ENCODE measurements around the gene ACBD4. TPM values are rescaled to one million over a fixed set of nuclear protein-coding genes. Genes with fewer than 3 reads are reported as not detected.
A peak's percentile ranks its signal among the peaks of the same experiment; 100 is the strongest.

The ACBD4 gene
- total RNA-seq, 1 donor from 2014 or later = 12.5 TPM

GRCh38 chr17:45098081-45098868 is 37.2 kb upstream of the ACBD4 start:
- intact Hi-C loops (cut with micrococcal nuclease) = no loop called here
- no peaks in the 10 kb centered on the region for H3K9me3 Mint-ChIP-seq
- H3K27ac Mint-ChIP-seq = no peak overlapping the region
- H3K36me3 Mint-ChIP-seq (ENCODE audit: low read depth) = peaks cover 41% of the 10 kb centered on the region
- H3K4me3 Mint-ChIP-seq = no peak overlapping the region
- no peaks in the 10 kb centered on the region for H3K4me1 Mint-ChIP-seq (ENCODE audit: low read depth)
- H3K27me3 Mint-ChIP-seq (ENCODE audit: insufficient read depth) = no peaks in the 10 kb centered on the region
- DNase-seq (ENCODE audit: low spot score) = no peak

GRCh38 chr17:45098869-45099616 is 36.4 kb upstream of the ACBD4 start:
- Mint-ChIP-seq H3K4me3 (no peak overlapping the region), H3K9me3 (no peaks in the 10 kb centered on the region), H3K27ac (no peak overlapping the region), H3K4me1 (ENCODE audit: low read depth) (no peaks in the 10 kb centered on the region), H3K27me3 (ENCODE audit: insufficient read depth) (no peaks in the 10 kb centered on the region), H3K36me3 (ENCODE audit: low read depth) (peaks cover 41% of the 10 kb centered on the region)
- intact Hi-C loops (cut with micrococcal nuclease) = loop anchor here (1.0 kb wide), 1 partner anchor 179 kb away; no protein-coding TSS in a partner anchor
- DNase-seq (ENCODE audit: low spot score) = peak; percentile 58

- Mint-ChIP-seq H3K27me3 (ENCODE audit: insufficient read depth) (no peaks in the 10 kb centered on the region), H3K27ac (no peak overlapping the region), H3K9me3 (no peaks in the 10 kb centered on the region), H3K4me1 (ENCODE audit: low read depth) (no peaks in the 10 kb centered on the region), H3K4me3 (no peak overlapping the region), H3K36me3 (ENCODE audit: low read depth) (peaks cover 35% of the 10 kb centered on the region)
- intact Hi-C loops (cut with micrococcal nuclease) = no loop called here
- DNase-seq (ENCODE audit: low spot score) = no peak
Measured at GRCh38 chr17:45101546-45101882, 34.0 kb upstream of the ACBD4 start.

GRCh38 chr17:45101883-45102811 is 33.3 kb upstream of the ACBD4 start:
- H3K36me3 Mint-ChIP-seq (ENCODE audit: low read depth) = peaks cover 33% of the 10 kb centered on the region
- H3K9me3 Mint-ChIP-seq = no peaks in the 10 kb centered on the region
- intact Hi-C loops (cut with micrococcal nuclease) = no loop called here
- no peaks in the 10 kb centered on the region for H3K27me3 Mint-ChIP-seq (ENCODE audit: insufficient read depth)
- no peak for DNase-seq (ENCODE audit: low spot score)
- no peaks in the 10 kb centered on the region for H3K4me1 Mint-ChIP-seq (ENCODE audit: low read depth)
- H3K27ac Mint-ChIP-seq = no peak overlapping the region
- H3K4me3 Mint-ChIP-seq = no peak overlapping the region

GRCh38 chr17:45102856-45103255 is 32.6 kb upstream of the ACBD4 start:
- Mint-ChIP-seq H3K27ac (no peak overlapping the region), H3K27me3 (ENCODE audit: insufficient read depth) (no peaks in the 10 kb centered on the region), H3K36me3 (ENCODE audit: low read depth) (peaks cover 32% of the 10 kb centered on the region), H3K4me3 (no peak overlapping the region), H3K4me1 (ENCODE audit: low read depth) (no peaks in the 10 kb centered on the region), H3K9me3 (no peaks in the 10 kb centered on the region)
- no peak for DNase-seq (ENCODE audit: low spot score)
- intact Hi-C loops (cut with micrococcal nuclease) = no loop called here

GRCh38 chr17:45103269-45103795 is 32.2 kb upstream of the ACBD4 start:
- no peak for DNase-seq (ENCODE audit: low spot score)
- no peak overlapping the region for H3K4me3 Mint-ChIP-seq
- H3K36me3 Mint-ChIP-seq (ENCODE audit: low read depth) = peaks cover 31% of the 10 kb centered on the region
- no peak overlapping the region for H3K27ac Mint-ChIP-seq
- intact Hi-C loops (cut with micrococcal nuclease) = no loop called here
- no peaks in the 10 kb centered on the region for H3K9me3 Mint-ChIP-seq
- no peaks in the 10 kb centered on the region for H3K4me1 Mint-ChIP-seq (ENCODE audit: low read depth)
- H3K27me3 Mint-ChIP-seq (ENCODE audit: insufficient read depth) = no peaks in the 10 kb centered on the region

GRCh38 chr17:45104029-45104428 is 31.5 kb upstream of the ACBD4 start:
- Mint-ChIP-seq H3K36me3 (ENCODE audit: low read depth) (peaks cover 28% of the 10 kb centered on the region), H3K4me1 (ENCODE audit: low read depth) (no peaks in the 10 kb centered on the region), H3K9me3 (no peaks in the 10 kb centered on the region), H3K4me3 (no peak overlapping the region), H3K27me3 (ENCODE audit: insufficient read depth) (no peaks in the 10 kb centered on the region), H3K27ac (no peak overlapping the region)
- DNase-seq (ENCODE audit: low spot score) = no peak
- intact Hi-C loops (cut with micrococcal nuclease) = no loop called here

GRCh38 chr17:45104497-45104896 is 31.0 kb upstream of the ACBD4 start:
- Mint-ChIP-seq H3K4me1 (ENCODE audit: low read depth) (no peaks in the 10 kb centered on the region), H3K27me3 (ENCODE audit: insufficient read depth) (no peaks in the 10 kb centered on the region), H3K27ac (no peak overlapping the region), H3K9me3 (no peaks in the 10 kb centered on the region), H3K36me3 (ENCODE audit: low read depth) (peaks cover 25% of the 10 kb centered on the region), H3K4me3 (no peak overlapping the region)
- intact Hi-C loops (cut with micrococcal nuclease) = no loop called here
- DNase-seq (ENCODE audit: low spot score) = no peak

GRCh38 chr17:45104907-45105624 is 30.4 kb upstream of the ACBD4 start:
- Mint-ChIP-seq H3K36me3 (ENCODE audit: low read depth) (peaks cover 25% of the 10 kb centered on the region), H3K4me1 (ENCODE audit: low read depth) (no peaks in the 10 kb centered on the region)
- intact Hi-C loops (cut with micrococcal nuclease) = no loop called here

GRCh38 chr17:45106096-45106495 is 29.4 kb upstream of the ACBD4 start:
- DNase-seq (ENCODE audit: low spot score) = no peak
- H3K27ac Mint-ChIP-seq = no peak overlapping the region
- H3K36me3 Mint-ChIP-seq (ENCODE audit: low read depth) = peaks cover 25% of the 10 kb centered on the region
- no peak overlapping the region for H3K4me3 Mint-ChIP-seq
- H3K27me3 Mint-ChIP-seq (ENCODE audit: insufficient read depth) = no peaks in the 10 kb centered on the region
- intact Hi-C loops (cut with micrococcal nuclease) = no loop called here
- H3K9me3 Mint-ChIP-seq = no peaks in the 10 kb centered on the region
- H3K4me1 Mint-ChIP-seq (ENCODE audit: low read depth) = no peaks in the 10 kb centered on the region

More at GRCh38 chr17:45104907-45105624, 30.4 kb upstream of the ACBD4 start:
- DNase-seq (ENCODE audit: low spot score) = no peak
- Mint-ChIP-seq H3K27ac (no peak overlapping the region), H3K4me3 (no peak overlapping the region), H3K27me3 (ENCODE audit: insufficient read depth) (no peaks in the 10 kb centered on the region), H3K9me3 (no peaks in the 10 kb centered on the region)

GRCh38 chr17:45106582-45106981 is 28.9 kb upstream of the ACBD4 start:
- DNase-seq (ENCODE audit: low spot score) = no peak
- H3K36me3 Mint-ChIP-seq (ENCODE audit: low read depth) = peaks cover 25% of the 10 kb centered on the region
- no peaks in the 10 kb centered on the region for H3K4me1 Mint-ChIP-seq (ENCODE audit: low read depth)
- H3K9me3 Mint-ChIP-seq = no peaks in the 10 kb centered on the region
- H3K4me3 Mint-ChIP-seq = no peak overlapping the region
- H3K27me3 Mint-ChIP-seq (ENCODE audit: insufficient read depth) = no peaks in the 10 kb centered on the region
- intact Hi-C loops (cut with micrococcal nuclease) = no loop called here
- H3K27ac Mint-ChIP-seq = no peak overlapping the region

Measured in activated T-helper 1 cell treated with anti-CD3 and anti-CD28 coated beads, Interleukin-12 subunit alpha, Interleukin-12 subunit beta, Interleukin-2, Interleukin-4 antibody, amounts not matched to agents 30 ng/mL and 10 ng/mL and 1 ng/mL, durations not matched to agents 14 hours and 24 hours and 36 hours (primary cell).